Lung (tissue), 12 donors: ENCODE data around the gene KCND3. TPM values are rescaled to one million over a fixed set of nuclear protein-coding genes. Genes with fewer than 3 reads are reported as not detected.

Source experiments
- ATAC-seq: fragments of 200-7000 bp; cut with Tn5 transposase; one replicate; pipeline ENCODE4 v1.9.1; 2020; ENCODE audit warnings: moderate number of reproducible peaks; ENCODE audit not compliant: insufficient read depth, low FRiP score
- DNase-seq, 3 donors: peaks; one replicate each; pipeline ENCODE4 v3.0.0-alpha.2; 2013 to 2017
- H3K27ac ChIP-seq, 2 donors: one replicate each; pipeline ENCODE4 v1.5.1; 2013; ENCODE audit warnings: mild to moderate bottlenecking in 2 of 2, moderate library complexity in 2 of 2, control low read depth in 1 of 2, inconsistent platforms in 1 of 2, low read depth in 1 of 2, low read length in 1 of 2
- H3K27me3 ChIP-seq, 3 donors: one replicate each; pipeline ENCODE4 v1.5.1; 2013; ENCODE audit warnings: low read length in 2 of 3; ENCODE audit not compliant: control insufficient read depth in 3 of 3, insufficient read depth in 3 of 3
- H3K36me3 ChIP-seq, 4 donors: one replicate each; pipeline ENCODE4 v1.5.1; 2013; ENCODE audit warnings: low read length in 4 of 4, mild to moderate bottlenecking in 1 of 4, moderate library complexity in 1 of 4; ENCODE audit not compliant: control insufficient read depth in 4 of 4, insufficient read depth in 4 of 4
- H3K4me1 ChIP-seq, 5 donors: one replicate each; pipeline ENCODE4 v1.5.1; 2013; ENCODE audit warnings: low read length in 5 of 5, mild to moderate bottlenecking in 2 of 5, moderate library complexity in 1 of 5; ENCODE audit not compliant: control insufficient read depth in 5 of 5, insufficient read depth in 5 of 5
- H3K4me3 ChIP-seq: one replicate; pipeline ENCODE4 v1.5.1; 2013; ENCODE audit warnings: mild to moderate bottlenecking, control low read depth, moderate library complexity
- H3K9ac ChIP-seq, 2 donors: one replicate each; pipeline ENCODE4 v1.5.1; 2013; ENCODE audit warnings: low read length in 2 of 2, control low read depth in 1 of 2; ENCODE audit not compliant: insufficient read depth in 1 of 2
- H3K9me3 ChIP-seq, 4 donors: one replicate each; pipeline ENCODE4 v1.5.1; 2013; ENCODE audit warnings: low read length in 3 of 4, mild to moderate bottlenecking in 1 of 4, moderate library complexity in 1 of 4; ENCODE audit not compliant: control insufficient read depth in 4 of 4, insufficient read depth in 3 of 4
- CTCF ChIP-seq: IDR thresholded peaks from 2 replicates; pipeline ENCODE4 v1.5.1; 2012; ENCODE audit warnings: mild to moderate bottlenecking; ENCODE audit errors: control extremely low read depth, extremely low read depth
- WGBS, 2 donors: extraction: QIAGEN DNeasy Blood & Tissue Kit; methylation state at CpG; one replicate each; pipeline ENCODE4 v1.1.7; 2013; 5-methylcytosine and 5-hydroxymethylcytosine counted together
- polyA plus RNA-seq, 2 donors: library from polyadenylated mRNA; stranded (reverse); fragments of 200-250 nt; gene quantifications; one replicate each; pipeline ENCODE4 v1.2.1, GENCODE V29; 2013
- total RNA-seq, 2 donors: library from RNA; depleted of rRNA in 1 of 2; stranded (reverse); fragments of >200 nt in 1 of 2; gene quantifications; one replicate each; pipeline ENCODE4 v1.2.1, GENCODE V29; 2014 to 2021
- donor health status: control.
- donor health status: control.
- donor health status: Bipolar disorder and iron deficiency.
- donor health status: healthy.
- donor health status: DM: yes; HTN: yes; CAD: no.

The KCND3 gene
- total and polyA plus RNA-seq, 4 donors, result 1.3 to 12.1 (median 4.9) TPM

GRCh38 chr1:111980686-111981085, 8.8 kb downstream of the KCND3 start:
- 85% methylated on average over 6 of the region's 6 CpGs for WGBS, 2 donors
- no peak overlapping the region for H3K9ac ChIP-seq
- H3K4me1 ChIP-seq, result peaks cover 0 to 6% (median 0%) of the 10 kb centered on the region in 5 donors
- H3K27ac ChIP-seq, result no peak overlapping the region
- no peaks in the 10 kb centered on the region for H3K9me3 ChIP-seq
- TF ChIP-seq CTCF, result no peak
- DNase-seq (no peak), ATAC-seq (no peak)
- peaks cover 0 to 18% (median 9%) of the 10 kb centered on the region in 3 donors for H3K27me3 ChIP-seq
- H3K36me3 ChIP-seq, result no peaks in the 10 kb centered on the region
- H3K4me3 ChIP-seq, result no peak overlapping the region

- ATAC-seq, result no peak
Observed at GRCh38 chr1:111978695-111979094, 10.8 kb downstream of the KCND3 start.

DNA sequence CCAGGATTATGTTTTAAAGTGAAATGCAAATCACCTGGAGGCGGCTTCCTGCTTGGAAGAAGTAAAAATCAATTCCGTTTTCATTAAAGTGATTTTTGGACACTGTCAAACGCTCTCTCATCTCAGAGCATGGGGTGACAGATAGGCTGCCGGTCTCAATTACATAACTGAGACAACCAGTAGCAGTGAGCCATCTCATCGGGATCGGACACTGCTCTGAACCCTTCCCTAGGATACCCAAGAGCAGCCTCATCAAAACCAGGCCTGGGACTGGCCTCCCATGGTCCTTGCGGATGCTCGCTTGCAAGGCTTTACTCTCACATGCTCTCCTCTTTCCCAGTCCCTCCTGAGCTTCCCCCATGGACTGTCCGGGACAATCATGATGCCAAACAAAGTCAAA, 12.1 kb downstream of the KCND3 start:
- TF ChIP-seq CTCF, result no peak
- Histone ChIP-seq H3K9me3 (no peaks in the 10 kb centered on the region), H3K9ac (no peak overlapping the region), H3K27me3 (peaks cover 0 to 8% (median 6%) of the 10 kb centered on the region in 3 donors), H3K27ac (no peak overlapping the region), H3K4me3 (no peak overlapping the region), H3K4me1 (peaks cover 0 to 6% (median 0%) of the 10 kb centered on the region in 5 donors), H3K36me3 (no peaks in the 10 kb centered on the region)
- DNase-seq (no peak), ATAC-seq (no peak)
- 78 to 83% methylated on average over 9 of the region's 9 CpGs for WGBS, 2 donors

More at GRCh38 chr1:111978695-111979094, 10.8 kb downstream of the KCND3 start:
- H3K4me3 ChIP-seq, result no peak overlapping the region
- peaks cover 0 to 12% (median 4%) of the 10 kb centered on the region in 3 donors for H3K27me3 ChIP-seq
- H3K4me1 ChIP-seq, result peaks cover 0 to 6% (median 0%) of the 10 kb centered on the region in 5 donors
- 32 to 48% methylated on average over 1 of the region's 1 CpG for WGBS, 2 donors
- no peak overlapping the region for H3K9ac ChIP-seq
- TF ChIP-seq CTCF, result no peak
- no peaks in the 10 kb centered on the region for H3K9me3 ChIP-seq
- DNase-seq, result no peak
- no peaks in the 10 kb centered on the region for H3K36me3 ChIP-seq
- H3K27ac ChIP-seq, result no peak overlapping the region

DNA sequence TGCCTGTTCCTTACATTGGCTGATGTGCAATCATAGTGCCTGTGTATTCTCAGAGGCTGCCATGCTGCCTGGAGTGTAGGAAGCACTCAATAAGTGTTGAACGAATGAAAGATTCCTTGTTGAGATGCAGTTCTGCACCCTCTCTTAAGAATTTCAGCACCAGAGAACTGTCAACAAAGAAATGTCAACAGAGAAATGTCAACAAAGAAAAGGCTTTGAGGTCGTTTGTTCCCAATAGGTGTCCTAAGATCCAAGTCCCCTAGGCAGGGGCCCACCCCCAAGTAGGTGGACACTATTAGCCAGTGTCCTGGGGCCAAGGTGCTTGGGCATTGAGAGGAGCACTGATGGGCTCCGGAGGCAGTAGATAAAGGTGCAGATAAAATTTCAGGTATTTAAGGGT, 12.6 kb downstream of the KCND3 start:
- ATAC-seq (no peak), DNase-seq (no peak)
- no peak for TF ChIP-seq CTCF
- Histone ChIP-seq H3K4me1 (peaks cover 0 to 6% (median 0%) of the 10 kb centered on the region in 5 donors), H3K27me3 (peaks cover 0 to 8% (median 6%) of the 10 kb centered on the region in 3 donors), H3K9me3 (no peaks in the 10 kb centered on the region), H3K27ac (no peak overlapping the region), H3K9ac (no peak overlapping the region), H3K36me3 (no peaks in the 10 kb centered on the region), H3K4me3 (no peak overlapping the region)
- WGBS, 2 donors, result 39 to 53% methylated on average over 3 of the region's 3 CpGs
